GM19324 (cell line): ENCODE results near the gene CCDC81.
"Not testable (repeated sequence)": the region's sequence is repeated elsewhere in the genome, so short reads cannot be mapped to it uniquely, and the experiment has no call there.

Experiments used
- ATAC-seq: cut with Tn5 transposase; IDR thresholded peaks from one replicate; pipeline ENCODE4 v1.9.1; 2021; ENCODE audit warnings: mild to moderate bottlenecking, moderate library complexity; ENCODE audit not compliant: unreplicated experiment, low FRiP score

CCDC81 gene

GRCh38 chr11:86386283-86386682 lies 11.6 kb downstream of the CCDC81 start:
- no peak for ATAC-seq

GRCh38 chr11:86386746-86387145 lies 12.1 kb downstream of the CCDC81 start:
- ATAC-seq: no peak

- no peak for ATAC-seq
Measured at GRCh38 chr11:86388198-86388597, 13.5 kb downstream of the CCDC81 start.

DNA sequence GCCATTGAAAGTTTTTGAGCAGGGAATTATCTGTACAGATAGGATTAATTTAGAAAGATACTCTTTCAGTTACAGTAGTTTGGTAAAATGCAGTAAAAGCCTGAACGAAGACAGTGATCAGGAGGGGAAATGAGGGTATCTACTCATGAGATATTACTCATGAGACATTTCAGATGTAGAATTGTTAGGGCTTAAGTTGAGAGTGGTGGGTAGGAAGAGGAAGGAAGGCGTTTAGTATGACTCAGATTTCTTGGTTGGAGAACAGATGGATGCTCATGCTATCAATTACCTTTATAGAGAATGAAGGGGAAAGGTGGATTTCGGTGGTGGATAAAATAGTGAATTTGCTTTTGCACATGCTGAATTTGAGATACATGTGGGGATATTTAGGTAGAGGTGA lies 15.8 kb downstream of the CCDC81 start:
- ATAC-seq: no peak

GRCh38 chr11:86395061-86395551 lies 20.4 kb downstream of the CCDC81 start:
- no peak for ATAC-seq

GRCh38 chr11:86396396-86396795 lies 21.7 kb downstream of the CCDC81 start:
- no peak for ATAC-seq

DNA sequence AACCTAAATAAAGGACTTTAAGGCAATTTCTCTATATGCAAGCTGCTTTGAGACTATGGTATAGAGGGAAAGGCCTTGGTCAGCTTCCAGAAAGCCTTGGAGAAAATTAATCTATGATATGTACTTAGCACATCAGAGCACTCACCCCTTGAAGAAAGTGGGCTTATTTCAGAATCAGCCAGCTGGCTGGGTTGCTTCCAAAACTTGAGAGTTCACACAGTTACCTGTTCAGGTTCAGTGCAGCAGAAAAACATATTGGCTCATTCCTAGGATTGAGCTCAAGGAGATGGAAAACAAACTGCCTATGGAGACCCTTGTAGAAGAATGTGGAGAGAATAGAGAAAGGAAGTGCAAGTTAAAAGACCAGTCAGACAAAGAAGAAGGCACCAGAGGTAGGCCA lies 22.7 kb downstream of the CCDC81 start:
- ATAC-seq: no peak

- ATAC-seq: no peak
Measured at GRCh38 chr11:86398106-86398505, 23.4 kb downstream of the CCDC81 start.

DNA sequence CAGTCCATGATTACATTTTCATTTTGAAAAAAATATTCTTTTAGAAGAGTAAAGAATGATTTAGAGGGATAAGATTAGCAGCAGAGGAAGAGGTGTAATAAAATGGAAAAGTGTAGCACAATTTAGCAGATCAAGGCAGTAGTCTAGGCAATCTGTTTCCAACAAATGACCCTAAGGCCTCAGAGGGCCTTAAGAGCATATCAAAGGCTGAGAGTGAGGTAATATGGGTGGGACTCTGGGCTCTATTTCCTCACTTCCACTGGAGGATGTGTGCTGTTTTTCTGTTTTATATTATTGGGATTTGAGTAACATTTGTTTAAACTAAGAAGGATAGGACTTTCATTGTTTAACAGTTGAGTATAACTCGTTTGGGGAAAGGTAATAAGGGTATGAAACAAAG lies 28.8 kb downstream of the CCDC81 start:
- no peak for ATAC-seq

DNA sequence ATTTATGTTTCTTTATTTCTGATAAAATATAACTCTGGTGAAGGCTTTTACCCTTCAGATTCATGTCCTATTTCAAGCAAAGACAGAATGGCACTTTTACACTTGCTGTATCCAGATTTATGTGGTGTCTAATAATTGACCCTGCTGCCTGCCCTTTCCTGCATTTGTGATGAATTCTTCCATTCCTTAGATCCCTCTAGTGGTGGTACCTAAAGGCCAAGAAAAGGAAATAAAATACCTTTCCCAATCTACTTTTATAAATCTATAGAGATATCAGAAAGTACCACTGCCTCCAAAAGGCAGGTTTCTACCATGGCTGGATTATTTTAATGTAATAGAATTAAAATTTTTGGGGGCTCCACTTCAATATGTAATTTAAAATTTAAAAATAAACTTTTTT lies 34.2 kb downstream of the CCDC81 start:
- no peak for ATAC-seq

DNA sequence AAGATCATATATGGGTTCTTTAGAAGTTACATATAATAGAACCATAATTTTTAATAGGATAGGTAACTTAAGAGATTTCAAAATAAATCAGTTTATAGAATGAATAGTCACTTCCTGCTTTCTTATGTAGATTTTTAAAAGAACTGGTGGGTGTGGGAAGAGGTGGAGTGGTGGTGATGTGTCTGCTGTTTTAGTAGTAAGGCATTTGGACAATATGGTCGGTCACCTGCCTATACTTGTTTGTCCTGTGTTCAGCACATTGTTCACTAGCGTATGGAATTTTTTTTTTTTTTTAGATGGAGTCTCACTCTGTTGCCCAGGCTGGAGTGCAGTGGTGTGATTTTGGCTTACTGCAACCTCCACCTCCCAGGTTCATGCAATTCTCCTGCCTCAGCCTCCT lies 39.3 kb downstream of the CCDC81 start:
- ATAC-seq: no peak

- ATAC-seq: no peak
Measured at GRCh38 chr11:86415026-86415425, 40.3 kb downstream of the CCDC81 start.

DNA sequence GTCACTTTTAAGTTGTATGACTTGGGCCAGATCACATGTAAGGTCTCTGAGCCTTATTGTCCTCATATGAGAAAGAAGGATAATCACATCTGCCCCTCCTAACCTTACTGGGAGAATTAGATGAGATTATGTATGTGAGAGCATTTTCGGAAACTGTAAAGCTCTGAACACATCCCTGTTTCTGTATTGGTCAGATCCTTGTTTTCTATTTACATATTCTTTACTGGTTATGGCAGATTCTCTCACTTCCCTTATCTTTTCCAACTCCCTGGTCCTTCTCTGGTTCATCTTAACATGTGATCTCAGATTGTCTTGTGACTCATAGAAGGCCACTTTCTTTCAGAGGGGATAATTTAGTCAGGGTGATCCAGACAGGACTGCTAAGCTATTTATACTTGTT lies 41.8 kb downstream of the CCDC81 start:
- ATAC-seq: no peak

DNA sequence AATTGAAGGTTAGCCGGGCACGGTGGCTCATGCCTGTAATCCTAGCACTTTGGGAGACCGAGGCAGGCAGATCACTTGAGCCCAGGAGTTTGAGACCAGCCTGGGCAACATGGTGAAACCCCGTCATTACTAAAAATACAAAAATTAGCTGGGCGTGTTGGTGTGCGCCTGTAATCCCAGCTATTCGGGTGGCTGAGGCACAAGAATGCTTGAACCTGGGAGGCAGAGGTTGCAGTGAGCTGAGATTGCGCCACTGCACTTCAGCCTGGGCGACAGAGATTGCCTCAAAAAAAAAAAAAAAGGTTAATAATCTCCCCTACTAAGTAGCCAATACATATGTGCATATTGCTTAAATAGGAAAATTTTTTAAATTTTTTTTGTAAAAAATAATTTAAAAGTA lies 42.3 kb downstream of the CCDC81 start:
- ATAC-seq: not testable (repeated sequence)

DNA sequence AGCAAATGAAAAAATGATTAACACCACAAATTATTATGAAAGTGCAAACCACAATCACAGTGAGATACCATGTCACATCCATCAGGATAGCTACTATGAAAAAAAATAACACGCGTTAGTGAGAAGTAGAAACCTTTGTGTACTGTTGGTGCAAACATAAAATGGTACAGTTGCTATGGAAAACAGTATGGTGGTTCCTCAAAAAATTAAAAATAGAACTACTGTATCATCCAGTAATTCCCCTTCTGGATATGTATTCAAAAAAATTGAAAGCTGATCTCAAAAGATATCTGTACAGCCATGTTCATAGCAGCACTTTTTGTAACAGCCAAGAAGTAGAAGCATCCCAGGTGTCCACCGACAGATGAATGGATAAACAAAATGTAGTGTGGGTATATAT lies 43.4 kb downstream of the CCDC81 start:
- ATAC-seq: no peak

DNA sequence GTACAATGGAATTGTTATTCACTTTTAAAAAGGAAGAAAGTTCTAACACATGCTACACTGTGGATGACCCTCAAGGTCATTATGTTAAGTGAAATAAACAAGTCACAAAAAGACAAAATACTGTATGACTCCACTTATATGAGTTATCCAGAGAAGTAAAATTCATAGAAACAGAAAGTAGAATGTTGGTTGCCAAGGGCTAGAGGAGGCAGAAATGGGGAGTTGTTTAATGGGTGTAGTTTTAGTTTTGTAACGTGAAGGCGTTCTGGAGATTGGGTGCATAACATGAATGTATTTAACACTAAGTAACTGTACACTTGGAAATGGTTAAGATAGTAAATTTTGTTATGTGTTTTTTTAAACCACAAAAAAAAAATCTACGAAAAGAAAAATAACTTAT lies 43.8 kb downstream of the CCDC81 start:
- no peak for ATAC-seq

DNA sequence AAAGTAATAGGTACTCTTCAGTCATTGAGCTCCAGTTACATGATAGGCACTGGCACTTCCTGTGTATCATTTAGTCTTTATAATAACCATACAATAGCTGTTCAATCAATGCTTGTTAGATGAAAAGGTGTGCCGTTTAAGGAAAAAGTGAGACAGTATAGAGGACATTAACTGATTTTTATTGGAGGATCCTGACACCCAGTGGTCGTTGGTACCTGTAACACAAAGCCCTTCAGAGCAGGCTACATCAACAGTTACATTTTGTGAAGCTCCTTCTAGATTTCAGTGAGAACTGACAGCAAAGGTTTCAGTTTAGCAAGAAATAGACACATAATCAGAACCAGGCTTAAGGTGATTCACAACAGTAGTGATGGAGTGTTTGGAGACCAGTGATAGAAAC lies 44.2 kb downstream of the CCDC81 start:
- no peak for ATAC-seq

DNA sequence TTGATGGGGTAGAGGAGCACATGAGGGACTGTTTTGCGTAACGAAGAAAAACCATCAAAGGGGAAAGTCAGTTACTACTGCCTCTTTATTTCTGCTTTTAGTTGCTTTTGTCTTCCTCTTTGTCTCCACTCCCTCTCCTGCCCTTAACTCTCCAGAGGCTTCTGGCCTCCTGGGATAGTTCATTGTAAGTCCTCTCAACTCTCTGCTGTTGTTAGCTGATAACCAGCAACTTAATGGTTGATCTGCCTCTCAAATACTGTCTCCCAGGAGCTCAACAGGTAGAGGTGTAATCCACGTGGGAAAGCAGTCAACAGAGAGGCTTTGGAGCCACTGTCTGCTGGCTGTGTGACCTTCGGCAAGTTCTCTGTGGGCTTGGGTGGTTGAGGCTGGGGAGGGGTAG lies 47.3 kb downstream of the CCDC81 start:
- no peak for ATAC-seq

- ATAC-seq: no peak
Measured at GRCh38 chr11:86422371-86422770, 47.7 kb downstream of the CCDC81 start.

DNA sequence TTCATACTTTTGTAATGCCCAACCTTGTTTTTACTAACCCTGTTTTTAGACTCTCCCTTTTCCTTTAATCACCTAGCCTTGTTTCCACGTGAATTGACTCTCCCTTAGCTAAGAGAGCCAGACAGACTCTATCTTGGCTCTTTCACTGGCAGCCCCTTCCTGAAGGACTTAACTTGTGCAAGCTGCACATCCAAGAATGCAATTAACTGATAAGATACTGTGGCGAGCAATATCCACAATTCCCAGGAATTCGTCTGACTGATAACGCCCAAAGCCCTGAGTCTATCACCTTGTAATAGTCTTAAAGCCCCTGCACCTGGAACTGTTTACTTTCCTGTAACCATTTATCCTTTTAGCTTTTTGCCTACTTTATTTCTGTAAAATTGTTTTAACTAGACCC lies 48.8 kb downstream of the CCDC81 start:
- ATAC-seq: not testable (repeated sequence)

GRCh38 chr11:86427441-86427840 lies 52.8 kb downstream of the CCDC81 start:
- ATAC-seq: no peak

DNA sequence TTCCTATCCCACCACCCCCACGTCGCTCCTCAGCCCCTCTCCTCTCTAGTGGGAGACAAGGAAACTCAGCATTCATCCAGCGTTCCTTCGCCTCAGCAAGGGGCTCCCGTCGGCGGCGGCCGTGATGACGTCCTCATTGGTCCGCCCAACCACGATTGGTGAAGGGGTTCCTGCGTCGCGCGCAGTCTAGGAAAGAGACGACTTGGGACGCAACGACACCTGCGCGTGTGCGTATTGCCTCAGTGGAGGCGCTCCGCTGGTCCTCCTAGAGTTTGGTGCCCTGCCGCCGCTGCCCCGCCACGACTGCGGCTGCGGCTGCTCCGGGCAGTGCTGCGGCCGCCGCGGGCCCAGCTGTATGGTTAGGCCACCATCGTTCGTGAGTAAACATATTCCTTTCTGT lies 56.6 kb downstream of the CCDC81 start:
- ATAC-seq: no peak

- ATAC-seq: not testable (repeated sequence)
Measured at GRCh38 chr11:86433361-86434095, 58.8 kb downstream of the CCDC81 start.
